HL-60 (cell line): ENCODE results near the gene QSOX1.

Experiments used
- DNase-seq, 2 experiments: peaks; one replicate each; pipeline ENCODE4 v3.0.0-alpha.2; 2010 to 2020; ENCODE audit warnings: low read depth in 1 of 2, low spot score in 1 of 2
- H3K27ac ChIP-seq: fragments of 250-450 bp; sonication (Bioruptor Pico); replicated peaks from 2 replicates; pipeline ENCODE4 v1.5.1; 2020; ENCODE audit warnings: mild to moderate bottlenecking, moderate library complexity
- H3K27me3 ChIP-seq: fragments of 250-450 bp; sonication (Bioruptor Pico); 2 replicates; pipeline ENCODE4 v1.5.1; 2021; ENCODE audit warnings: mild to moderate bottlenecking, moderate library complexity; ENCODE audit not compliant: insufficient read depth, poor library complexity, severe bottlenecking
- H3K4me3 ChIP-seq: replicated peaks from 2 replicates; pipeline ENCODE4 v1.5.1; 2011; ENCODE audit warnings: mild to moderate bottlenecking, control low read depth, low read length; ENCODE audit not compliant: insufficient read depth
- CTCF ChIP-seq: IDR thresholded peaks from one replicate; pipeline ENCODE4 v1.5.1; 2011; ENCODE audit warnings: low read length, control low read depth, inconsistent platforms; ENCODE audit not compliant: insufficient read depth
- GABPA ChIP-seq: IDR thresholded peaks from 2 replicates; pipeline ENCODE4 v1.6.1; 2012; ENCODE audit warnings: low read depth
- POLR2AphosphoS5 ChIP-seq: IDR thresholded peaks from 2 replicates; pipeline ENCODE4 v1.6.1; 2012; ENCODE audit warnings: low read depth
- REST ChIP-seq: IDR thresholded peaks from 2 replicates; pipeline ENCODE4 v1.6.1; 2012; ENCODE audit warnings: low read depth; ENCODE audit not compliant: insufficient replicate concordance
- SPI1 ChIP-seq: IDR thresholded peaks from 2 replicates; pipeline ENCODE4 v1.6.1; 2012; ENCODE audit warnings: low read depth, mild to moderate bottlenecking, borderline replicate concordance

Gene QSOX1

GRCh38 chr1:180215856-180216625 lies 61.4 kb downstream of the QSOX1 start:
- no peaks in the 10 kb centered on the region for H3K27me3 ChIP-seq
- DNase-seq = no peak
- no peak overlapping the region for H3K4me3 ChIP-seq
- no peak overlapping the region for H3K27ac ChIP-seq
- TF ChIP-seq GABPA = no peak

GRCh38 chr1:180217006-180217405 lies 62.3 kb downstream of the QSOX1 start:
- no peaks in the 10 kb centered on the region for H3K27me3 ChIP-seq
- DNase-seq = no peak
- H3K27ac ChIP-seq = no peak overlapping the region

GRCh38 chr1:180218806-180219765 lies 64.4 kb downstream of the QSOX1 start:
- no peak overlapping the region for H3K27ac ChIP-seq
- no peak for DNase-seq
- peaks cover 3% of the 10 kb centered on the region for H3K27me3 ChIP-seq
- TF ChIP-seq CTCF = no peak
- no peak for TF ChIP-seq POLR2AphosphoS5
- TF ChIP-seq REST = no peak
- TF ChIP-seq GABPA = no peak
- no peak for TF ChIP-seq SPI1
- H3K4me3 ChIP-seq = no peak overlapping the region

More at GRCh38 chr1:180217006-180217405, 62.3 kb downstream of the QSOX1 start:
- H3K4me3 ChIP-seq = no peak overlapping the region
- no peak for TF ChIP-seq GABPA
- no peak for TF ChIP-seq CTCF
- TF ChIP-seq SPI1 = no peak
- no peak for TF ChIP-seq POLR2AphosphoS5
- no peak for TF ChIP-seq REST

- Histone ChIP-seq H3K27ac (no peak overlapping the region), H3K4me3 (no peak overlapping the region), H3K27me3 (peaks cover 3% of the 10 kb centered on the region)
- no peak for DNase-seq
- TF ChIP-seq SPI1 = no peak
- TF ChIP-seq GABPA = no peak
- TF ChIP-seq CTCF = no peak
- no peak for TF ChIP-seq POLR2AphosphoS5
- TF ChIP-seq REST = no peak
Measured at GRCh38 chr1:180219776-180220175, 65.1 kb downstream of the QSOX1 start.
